ENCODE results near the gene CNRIP1.
A peak's percentile ranks its signal among the peaks of the same experiment; 100 is the strongest.
"Not testable (repeated sequence)": the region's sequence is repeated elsewhere in the genome, so short reads cannot be mapped to it uniquely, and the experiment has no call there.

Gene CNRIP1

GRCh38 chr2:68319398-68320117 is at the start of gene CNRIP1:
TSS of gene CNRIP1 (minus strand) at chr2:68319949. CDS start at chr2:68319400, 549 bp downstream.
- peak; percentile 73 for DNase-seq

GRCh38 chr2:68369337-68369734 is 49.6 kb upstream of the CNRIP1 start:
- no peak for DNase-seq

DNA sequence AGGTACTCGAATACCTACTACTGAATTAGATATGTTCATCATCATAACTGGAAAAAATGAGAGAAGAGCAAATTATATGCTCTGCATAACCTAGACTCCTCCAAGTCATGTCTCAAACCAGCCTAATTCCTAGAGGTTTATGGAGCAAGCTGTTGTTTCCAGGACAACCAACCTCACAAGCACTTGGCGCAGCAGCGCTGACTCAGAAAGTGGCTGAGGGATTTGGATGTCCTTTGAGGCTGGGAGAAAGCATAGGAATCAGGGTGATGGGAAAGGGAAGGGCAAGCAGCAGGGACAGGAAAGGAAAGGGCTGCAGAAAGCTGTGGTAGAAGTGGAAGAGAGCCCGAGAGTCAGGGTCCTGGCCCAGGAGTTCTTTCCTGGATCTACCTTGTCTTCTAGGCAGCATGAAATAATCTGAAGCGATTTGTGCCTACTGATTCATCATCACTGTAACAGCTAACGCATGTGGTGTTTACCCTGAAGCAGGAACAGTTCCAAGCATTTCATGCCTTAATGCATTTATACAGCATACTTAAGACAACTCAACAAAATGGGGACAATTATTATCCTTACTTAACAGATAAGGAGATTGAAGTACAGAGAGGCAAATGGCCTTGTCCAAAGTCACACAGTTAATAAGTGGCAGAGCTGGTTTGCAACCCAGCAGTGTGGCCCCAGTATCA is 49.0 kb upstream of the CNRIP1 start:
- no peak for DNase-seq

GRCh38 chr2:68367953-68368653 is 48.4 kb upstream of the CNRIP1 start:
- no peak for DNase-seq

- no peak for DNase-seq
Measured at GRCh38 chr2:68366083-68366560, 46.4 kb upstream of the CNRIP1 start.

DNA sequence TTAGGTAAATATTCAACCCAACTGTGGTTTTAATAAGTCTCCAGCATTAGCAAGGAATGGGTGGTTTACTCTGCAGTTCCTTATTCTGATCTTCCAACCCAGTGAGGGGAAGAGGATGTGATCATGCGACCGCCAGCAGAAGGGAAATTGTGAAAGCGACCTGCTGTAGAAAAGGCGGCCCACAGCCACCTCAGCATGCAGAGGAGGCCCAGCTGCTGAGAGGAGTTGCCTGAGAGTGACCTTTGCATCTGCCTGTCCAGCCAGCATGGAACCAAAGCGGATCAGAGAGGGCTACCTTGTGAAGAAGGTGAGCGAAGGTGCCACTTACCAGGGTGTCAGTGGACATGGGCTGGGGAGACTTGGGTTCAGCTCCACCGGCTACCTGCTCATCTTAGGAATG is 45.3 kb upstream of the CNRIP1 start, which contains the start of gene PLEK:
Gene PLEK (plus strand): TSS at position 196 of the 400 bp plus-strand sequence. CDS start 70 bp downstream, at position 266.
- no peak for DNase-seq

GRCh38 chr2:68363721-68364120 is 44.0 kb upstream of the CNRIP1 start:
- DNase-seq, result no peak

DNA sequence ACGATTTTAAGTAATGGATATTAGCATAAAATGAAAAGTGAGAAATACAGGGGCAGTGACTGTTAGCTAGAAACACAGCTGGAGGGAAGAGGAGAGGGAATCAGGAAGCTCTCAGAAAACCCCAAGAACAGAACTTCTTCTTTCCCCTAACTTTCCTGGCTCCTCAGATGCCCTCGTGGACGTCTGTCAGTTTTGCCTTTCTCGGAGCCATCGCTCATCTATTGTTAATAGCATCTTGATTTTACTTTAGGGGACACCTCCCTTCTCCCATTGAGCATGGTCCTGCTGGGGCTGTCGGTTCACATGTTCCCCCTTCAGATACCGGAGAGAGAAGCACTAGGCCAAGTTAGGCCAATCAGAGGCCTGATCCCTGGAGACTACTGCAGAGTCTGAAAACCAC is 43.0 kb upstream of the CNRIP1 start:
- DNase-seq, result no peak

DNA sequence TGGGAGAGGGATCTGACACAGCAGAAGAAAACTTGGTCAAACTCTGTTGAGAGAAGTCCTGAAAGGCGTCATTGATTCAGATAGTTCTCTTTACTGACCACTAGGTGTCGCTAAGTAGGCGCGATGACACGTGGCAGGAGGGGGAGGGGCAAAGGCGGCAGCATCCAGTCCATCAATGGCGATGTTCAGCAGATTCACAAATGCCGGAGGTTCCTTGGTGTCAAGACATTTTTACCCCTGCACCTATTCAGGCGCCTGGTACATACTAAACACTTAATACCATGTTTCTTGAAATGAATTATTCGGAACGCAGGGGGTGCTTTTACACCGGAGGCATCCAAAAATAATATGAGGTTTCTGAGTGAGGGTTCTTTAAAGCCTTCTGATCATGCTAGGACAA is 42.3 kb upstream of the CNRIP1 start:
- peak; percentile 46 for DNase-seq

DNA sequence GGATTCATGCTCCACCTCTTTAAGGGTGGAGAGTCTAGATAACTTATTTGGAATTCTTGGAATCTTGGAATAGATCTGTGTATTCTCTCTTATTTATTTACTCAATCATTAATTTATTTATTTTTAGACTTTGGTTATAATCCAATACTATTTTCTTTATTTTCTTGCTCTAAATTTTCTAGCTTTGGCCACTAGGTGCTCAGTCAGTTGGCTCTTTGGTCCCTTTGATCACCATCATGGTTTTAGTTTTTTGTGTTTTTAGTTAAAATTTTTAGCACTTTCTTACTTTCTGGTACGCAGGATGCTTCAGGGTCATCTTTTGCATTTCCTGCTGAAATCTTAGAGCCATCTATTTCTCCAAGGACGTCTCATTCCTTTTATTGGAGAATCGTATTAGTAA is 40.1 kb upstream of the CNRIP1 start:
- no peak for DNase-seq

- DNase-seq, result peak; percentile 50
Measured at GRCh38 chr2:68357605-68358337, 38.0 kb upstream of the CNRIP1 start.

DNA sequence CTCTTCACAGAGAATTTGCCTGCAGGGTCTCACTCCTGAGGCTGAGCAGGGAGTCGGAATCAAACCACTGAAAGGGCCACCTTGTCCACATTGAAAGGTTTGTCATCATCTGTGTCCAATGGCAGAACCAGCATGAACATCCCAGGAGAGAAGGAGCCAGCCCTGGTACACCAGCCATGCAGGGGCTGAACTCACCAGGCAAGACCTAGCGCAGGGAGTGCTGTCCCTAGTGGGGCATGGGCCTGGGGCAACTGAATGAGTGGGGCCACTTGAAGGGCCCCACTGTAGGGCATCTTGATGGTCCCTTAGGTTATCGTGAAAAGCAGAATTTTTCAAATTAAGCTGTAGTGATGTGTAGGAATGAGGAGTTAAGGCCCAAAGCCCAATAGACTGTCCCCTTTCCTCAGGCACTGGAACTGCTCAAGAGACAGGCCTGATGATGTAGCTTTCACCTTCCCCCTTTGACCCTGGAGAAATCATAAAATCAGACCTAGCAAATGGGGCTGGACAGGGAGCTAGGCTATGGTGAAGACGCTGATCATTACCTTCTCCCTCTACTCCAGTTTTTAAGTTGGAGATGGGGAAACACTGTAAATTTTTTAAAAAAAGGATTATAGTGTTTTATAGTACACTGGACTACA is 37.0 kb upstream of the CNRIP1 start:
- DNase-seq, result no peak

DNA sequence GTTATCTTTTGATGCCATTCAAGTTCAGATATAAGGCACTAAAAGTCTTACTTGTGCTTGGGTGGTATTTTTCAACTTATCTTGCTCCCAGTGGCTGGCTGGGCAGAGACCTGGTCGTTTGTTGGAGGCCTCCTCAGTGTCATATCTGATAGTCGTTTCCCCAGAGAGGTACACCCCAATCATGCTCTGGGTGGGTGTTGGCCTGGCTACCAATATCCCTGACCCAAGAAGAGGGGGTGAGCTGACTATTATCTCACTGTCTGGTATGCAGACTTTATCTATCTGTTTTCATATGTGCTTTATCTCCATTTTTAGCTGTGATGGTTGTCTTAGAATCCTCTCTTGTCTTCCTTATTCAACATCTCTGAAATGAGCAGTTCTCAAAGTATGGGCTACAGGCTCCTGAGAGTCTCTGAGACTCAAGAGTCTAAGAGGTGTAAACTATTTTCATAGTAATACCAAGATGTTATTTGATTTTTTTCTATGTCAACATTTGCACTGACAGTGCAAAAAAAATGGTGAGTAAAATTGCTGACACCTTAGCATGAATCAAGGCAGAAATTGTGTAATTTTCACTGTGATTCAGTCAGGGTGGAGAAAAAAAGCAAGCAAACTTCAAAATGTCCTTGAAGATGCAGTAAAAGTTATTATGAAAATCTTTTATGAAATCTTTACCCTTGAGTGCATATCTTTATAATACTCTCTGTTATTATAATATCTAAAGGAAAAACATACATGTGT is 33.1 kb upstream of the CNRIP1 start:
- no peak for DNase-seq

DNA sequence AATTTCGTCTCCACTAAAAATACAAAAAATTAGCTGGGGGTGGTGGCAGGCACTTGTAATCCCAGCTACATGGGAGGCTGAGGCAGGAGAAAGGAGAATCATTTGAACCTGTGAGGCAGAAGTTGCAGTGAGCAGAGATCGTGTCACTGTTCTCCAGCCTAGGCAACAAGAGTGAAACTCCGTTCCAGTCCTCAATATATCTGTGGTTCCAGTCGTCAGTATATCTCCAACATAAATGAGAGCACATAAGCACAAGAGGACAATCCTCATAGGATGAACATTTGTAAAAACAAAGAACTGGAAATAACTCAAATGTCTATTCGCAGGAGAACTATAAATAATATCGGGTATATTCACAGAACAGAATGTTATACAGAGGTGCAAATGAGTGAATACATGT is 32.2 kb upstream of the CNRIP1 start:
- no peak for DNase-seq

- DNase-seq, result not testable (repeated sequence)
Measured at GRCh38 chr2:68349091-68349490, 29.3 kb upstream of the CNRIP1 start.

DNA sequence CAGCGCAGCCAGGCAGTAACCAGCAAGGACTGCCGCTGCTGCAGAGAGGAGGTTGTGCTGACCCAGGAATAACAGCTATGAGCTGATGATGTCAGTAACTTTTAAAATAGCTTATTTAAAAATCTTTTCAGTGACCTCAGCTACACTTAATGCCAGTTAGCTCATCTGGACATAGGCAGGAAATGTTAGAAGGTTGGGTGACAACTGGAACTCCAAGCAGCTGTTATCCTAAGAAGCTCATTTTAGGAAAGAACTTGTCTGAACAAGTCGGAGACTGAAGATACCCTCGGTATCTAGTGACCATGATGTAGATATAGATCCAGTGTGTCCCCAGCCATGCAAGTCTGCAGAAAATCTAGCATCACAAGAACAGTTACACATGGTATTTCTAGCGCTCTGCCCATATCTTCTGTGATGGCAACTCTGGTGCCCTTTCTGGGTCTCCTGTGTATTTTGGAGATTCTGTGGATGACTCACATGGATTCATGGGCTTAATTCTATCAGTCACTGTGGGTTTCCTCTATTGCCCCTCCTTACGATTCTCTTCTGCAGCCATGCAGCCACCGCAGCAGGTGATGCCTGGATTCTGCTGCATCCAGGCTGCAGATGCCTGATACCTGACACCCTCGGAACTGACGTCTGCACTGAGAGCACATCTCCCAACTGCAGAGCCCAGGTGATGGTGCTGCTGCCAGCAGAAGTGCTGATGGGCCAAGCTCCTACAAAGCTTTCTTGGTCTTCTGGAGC is 25.6 kb upstream of the CNRIP1 start:
- DNase-seq, result no peak

DNA sequence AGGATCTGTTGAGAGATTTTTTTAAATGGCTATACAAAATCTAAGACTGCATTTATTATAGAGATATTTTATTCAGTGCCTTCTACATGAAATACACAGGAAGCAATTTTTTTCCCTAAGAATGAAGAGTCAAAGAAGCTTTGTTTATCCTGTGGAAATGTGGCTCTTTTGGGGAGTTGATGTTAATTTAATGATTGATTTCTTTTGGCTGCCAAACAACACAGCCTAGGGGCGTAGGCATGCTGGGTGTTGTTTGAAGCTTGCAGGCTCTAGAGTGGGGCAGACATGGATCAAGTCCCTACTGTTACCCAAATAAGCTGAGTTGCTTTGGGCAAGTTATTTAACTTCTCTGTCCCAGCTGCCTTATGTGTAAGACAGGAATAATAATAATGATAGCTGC is 24.3 kb upstream of the CNRIP1 start:
- no peak for DNase-seq

GRCh38 chr2:68342470-68342869 is 22.7 kb upstream of the CNRIP1 start:
- DNase-seq, result no peak

- DNase-seq, result no peak
Measured at GRCh38 chr2:68341583-68341982, 21.8 kb upstream of the CNRIP1 start.

DNA sequence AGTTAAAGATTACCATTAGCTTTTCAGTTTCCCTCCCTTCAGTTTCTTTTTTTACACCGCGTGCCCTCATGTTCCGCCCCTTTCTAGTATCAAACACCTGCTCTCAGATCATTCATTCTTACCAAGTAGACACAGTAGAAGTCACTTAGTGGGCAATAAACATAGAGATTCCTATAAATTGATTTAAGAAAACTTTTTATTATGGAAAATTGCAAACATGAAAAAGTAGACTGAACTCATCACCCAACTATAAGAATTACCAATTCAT is 21.2 kb upstream of the CNRIP1 start:
- DNase-seq, result no peak

Measured in SHP77 treated with DMSO at 0.1 percent for 48 hours (cell line).